LoVo (cell line): ENCODE data around the gene RRBP1.

Experiments
- DNase-seq: peaks from one replicate; pipeline ENCODE4 v3.0.0-alpha.2; 2016; ENCODE audit warnings: low spot score

The RRBP1 gene

DNA sequence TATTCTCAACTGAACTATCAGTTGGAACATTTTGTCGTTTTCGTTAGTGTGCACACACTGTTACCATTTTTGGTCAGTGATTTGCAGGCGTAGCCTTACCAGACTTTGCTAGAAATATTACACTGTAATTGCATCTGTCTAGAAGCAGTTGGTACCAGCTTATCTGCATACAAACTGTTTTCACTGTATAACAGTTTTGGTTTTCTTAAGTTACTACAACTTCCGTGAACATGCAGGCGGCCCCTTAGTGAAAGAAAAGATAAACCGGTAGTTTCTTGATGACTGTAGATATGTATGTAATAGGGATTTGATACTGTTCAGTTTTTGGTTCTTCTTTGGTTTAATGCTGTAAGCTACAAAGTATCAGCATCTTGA is 110.9 kb downstream of the RRBP1 start:
- DNase-seq = no peak

DNA sequence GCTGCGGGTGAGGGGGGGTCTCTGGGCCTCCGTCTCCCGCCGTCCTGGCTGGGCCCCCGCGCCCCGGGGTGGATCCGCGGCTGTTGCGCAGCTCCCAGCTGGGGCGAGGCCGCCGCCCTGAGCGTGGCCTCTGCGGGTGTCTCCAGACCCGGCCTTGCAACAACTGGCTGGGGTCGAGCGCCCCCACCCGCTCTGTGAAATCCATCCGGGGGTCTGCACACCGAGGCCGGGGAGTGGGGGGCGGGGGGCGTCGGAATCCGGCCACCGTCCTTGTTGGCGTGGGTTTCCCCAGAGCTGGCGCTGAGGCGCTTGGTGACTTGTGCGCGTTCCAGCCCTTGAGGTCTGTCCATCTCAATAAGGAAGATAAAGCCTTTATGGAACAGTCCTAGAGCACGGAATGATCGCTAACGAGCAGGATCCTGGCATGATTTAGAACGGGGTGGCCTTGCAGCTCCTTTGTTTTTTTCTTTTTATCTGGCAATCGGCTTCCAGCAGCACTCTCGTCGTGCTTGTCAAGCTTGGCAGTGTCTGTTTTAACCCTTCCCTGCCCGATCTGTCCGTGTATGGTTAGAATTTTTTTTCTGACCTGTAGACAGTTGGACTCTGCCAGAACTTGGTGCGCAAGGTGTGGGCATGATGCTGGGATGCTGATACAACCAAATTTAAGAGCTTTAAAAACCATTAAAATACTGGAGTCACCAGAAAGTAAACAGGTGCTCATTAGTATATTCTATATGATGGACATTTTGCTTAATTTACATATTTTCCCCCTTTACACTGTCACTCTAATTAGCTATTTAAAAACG is 111.5 kb downstream of the RRBP1 start:
- peak; percentile 39 for DNase-seq

GRCh38 chr20:17569616-17570346 is 112.3 kb downstream of the RRBP1 start, which contains the start of gene DSTN:
DSTN (plus strand) TSS chr20:17570075; CDS start chr20:17570209, 134 bp downstream.
- peak; percentile 93 for DNase-seq

- DNase-seq = peak; percentile 93
Measured at GRCh38 chr20:17568972-17569521, 113.0 kb downstream of the RRBP1 start.

DNA sequence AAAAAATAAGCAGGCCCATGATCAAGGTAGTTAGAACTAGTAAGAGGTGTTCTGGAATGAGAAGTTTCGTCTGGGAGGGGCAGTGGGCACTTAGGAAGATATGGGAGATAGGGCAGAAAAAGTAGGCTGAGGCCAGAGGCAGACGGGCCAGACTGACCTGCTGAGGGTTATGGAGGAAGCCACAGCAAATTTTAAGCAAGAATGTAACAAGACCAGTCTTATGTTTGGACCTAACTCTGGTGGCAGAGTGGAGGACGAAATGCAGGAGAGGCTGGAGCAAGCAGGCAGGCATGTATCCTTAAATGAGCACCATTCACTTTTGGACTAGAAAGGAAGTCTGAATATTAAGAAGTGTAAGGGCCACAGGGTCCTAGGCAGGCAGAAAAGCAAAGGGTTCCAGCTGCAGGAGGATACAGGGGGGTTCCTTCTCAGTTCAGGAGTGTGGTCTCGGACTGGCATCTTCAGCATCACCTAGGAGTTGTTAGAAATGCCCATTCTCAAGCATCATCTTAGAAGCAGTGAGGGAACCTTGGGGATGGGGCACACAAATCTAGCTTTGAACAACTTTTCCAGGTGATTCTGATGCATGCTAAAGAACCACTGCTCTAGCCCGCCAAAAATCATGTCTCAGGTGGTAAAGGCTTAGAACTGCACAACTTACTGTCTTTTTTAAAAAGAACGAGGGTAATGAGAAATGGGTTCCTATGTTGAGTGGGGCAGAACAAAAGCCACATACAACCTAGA is 113.8 kb downstream of the RRBP1 start:
- no peak for DNase-seq

DNA sequence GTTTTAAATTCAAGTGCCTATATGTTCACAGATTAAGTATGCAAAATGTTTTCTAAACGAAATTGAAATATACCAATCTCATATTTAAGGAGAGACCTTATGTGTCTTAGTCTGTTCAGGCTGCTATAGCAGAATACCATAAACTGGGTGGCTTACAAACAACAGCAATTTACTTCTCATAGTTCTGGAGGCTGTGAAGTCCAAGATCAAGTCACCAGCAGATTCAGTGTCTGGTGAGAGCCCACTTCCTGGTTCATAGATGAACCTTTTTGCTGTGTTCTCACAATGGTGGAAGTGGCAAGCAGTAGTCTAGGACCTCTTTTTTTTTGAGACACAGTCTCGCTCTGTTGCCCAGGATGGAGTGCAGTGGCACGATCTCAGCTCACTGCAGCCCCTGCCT is 115.7 kb downstream of the RRBP1 start:
- DNase-seq = no peak

- no peak for DNase-seq
Measured at GRCh38 chr20:17565169-17565845, 116.7 kb downstream of the RRBP1 start.
